GM21529 (cell line): Measurements from ENCODE around the gene ZNF608.

ENCODE experiments used
- ATAC-seq: cut with Tn5 transposase; IDR thresholded peaks from one replicate; pipeline ENCODE4 v1.9.1; 2021; ENCODE audit not compliant: unreplicated experiment

ZNF608 gene

GRCh38 chr5:124696898-124697297 is 49.5 kb downstream of the ZNF608 start:
- no peak for ATAC-seq
